Smooth muscle cell (in vitro differentiated cells): ENCODE measurements around the gene ABAT. TPM values are rescaled to one million over a fixed set of nuclear protein-coding genes. Genes with fewer than 3 reads are reported as not detected.

Experiments used
- DNase-seq: peaks from one replicate; lab custom pipeline; 2025; ENCODE audit not compliant: unreplicated experiment; lab: John Stamatoyannopoulos, UW
- H2AFZ ChIP-seq: fragments of 200-600 bp; sonication (generic); 2 replicates; pipeline ENCODE4 v1.6.0; 2016; ENCODE audit warnings: antibody characterized with exemption, low read depth, mild to moderate bottlenecking
- H3F3A ChIP-seq: fragments of 200-600 bp; sonication (generic); 2 replicates; pipeline ENCODE4 v1.6.0; 2017; ENCODE audit warnings: antibody characterized with exemption, low read depth
- H3K27ac ChIP-seq: fragments of 200-600 bp; sonication (generic); 2 replicates; pipeline ENCODE4 v1.5.1; 2016; ENCODE audit warnings: low read depth, mild to moderate bottlenecking
- H3K27me3 ChIP-seq: fragments of 200-600 bp; sonication (generic); 2 replicates; pipeline ENCODE4 v1.6.1; 2016; ENCODE audit warnings: low read depth, mild to moderate bottlenecking
- H3K36me3 ChIP-seq: fragments of 200-600 bp; sonication (generic); 2 replicates; pipeline ENCODE4 v1.5.1; 2016; ENCODE audit warnings: low read depth
- H3K4me1 ChIP-seq: fragments of 200-600 bp; sonication (generic); 2 replicates; pipeline ENCODE4 v1.5.1; 2016; ENCODE audit warnings: low read depth
- H3K4me2 ChIP-seq: fragments of 200-600 bp; sonication (generic); 2 replicates; pipeline ENCODE4 v1.6.0; 2016; ENCODE audit warnings: mild to moderate bottlenecking
- H3K4me3 ChIP-seq: fragments of 200-600 bp; sonication (generic); 2 replicates; pipeline ENCODE4 v1.5.1; 2016; ENCODE audit warnings: mild to moderate bottlenecking
- H3K79me2 ChIP-seq: fragments of 200-600 bp; sonication (generic); 2 replicates; pipeline ENCODE4 v1.6.0; 2016; ENCODE audit warnings: low read depth, mild to moderate bottlenecking
- H3K9ac ChIP-seq: fragments of 200-600 bp; sonication (generic); 2 replicates; pipeline ENCODE4 v1.6.0; 2016; ENCODE audit warnings: low read depth
- H3K9me3 ChIP-seq: fragments of 200-600 bp; sonication (generic); replicated peaks from 2 replicates; pipeline ENCODE4 v1.5.1; 2016; ENCODE audit warnings: low read depth
- H4K20me1 ChIP-seq: fragments of 200-600 bp; sonication (generic); 2 replicates; pipeline ENCODE4 v1.6.0; 2016; ENCODE audit warnings: low read depth
- WGBS: methylation state at CpG from one replicate; pipeline ENCODE4 v1.1.7; 2016; ENCODE audit warnings: low lambda C conversion rate; 5-methylcytosine and 5-hydroxymethylcytosine counted together
- polyA plus RNA-seq: library from polyadenylated mRNA; unstranded; fragments of >200 nt; fragmentation: Nextera tagmentation; extraction: Ambion mirVana; gene quantifications from 2 replicates; pipeline ENCODE4 v1.2.1, GENCODE V29; 2016
- total RNA-seq: library from RNA; depleted of rRNA; stranded (reverse); fragments of >200 nt; gene quantifications from 2 replicates; pipeline ENCODE4 v1.2.3, GENCODE V29; 2014
- TF ChIP-seq, protein P1 (sequence below): fragments of 200-600 bp; sonication (generic); IDR thresholded peaks from 2 replicates; pipeline ENCODE4 v1.5.1; 2017; ENCODE audit warnings: borderline replicate concordance, mild to moderate bottlenecking, antibody characterized with exemption; ENCODE audit not compliant: insufficient read depth, poor library complexity, severe bottlenecking

ABAT gene
- total and polyA plus RNA-seq, 2 experiments from 2014 or later = 9.2 to 11.3 TPM

DNA sequence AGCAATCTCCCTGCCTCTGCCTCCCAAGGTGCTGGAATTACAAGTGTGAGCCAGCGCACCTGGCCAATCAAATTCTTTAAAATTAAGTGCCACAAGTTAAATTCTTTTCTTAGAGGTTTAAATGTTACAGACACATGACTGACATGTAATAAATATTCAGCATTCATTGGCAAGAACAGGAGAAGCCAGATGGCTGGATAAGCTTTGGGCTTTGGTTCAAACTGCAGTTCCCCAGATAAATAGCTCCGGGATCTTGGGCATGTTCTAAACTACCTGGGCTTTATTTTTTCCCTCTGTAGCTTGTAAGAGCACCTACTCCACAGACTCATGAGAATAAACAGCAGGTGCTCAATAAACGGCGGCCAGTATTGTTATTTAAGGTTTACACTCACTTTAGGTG lies 34.1 kb downstream of the ABAT start:
- no peaks in the 10 kb centered on the region for H3K79me2 ChIP-seq
- H3K9me3 ChIP-seq = no peaks in the 10 kb centered on the region
- DNase-seq = no peak
- H3K4me2 ChIP-seq = no peak overlapping the region
- H3K27ac ChIP-seq = no peak overlapping the region
- H3K36me3 ChIP-seq = no peaks in the 10 kb centered on the region
- no peak overlapping the region for H2AFZ ChIP-seq
- WGBS = 64% methylated on average over 4 of the region's 4 CpGs
- H3F3A ChIP-seq = no peaks in the 10 kb centered on the region
- H3K27me3 ChIP-seq = no peaks in the 10 kb centered on the region
- TF ChIP-seq, protein P1, sequence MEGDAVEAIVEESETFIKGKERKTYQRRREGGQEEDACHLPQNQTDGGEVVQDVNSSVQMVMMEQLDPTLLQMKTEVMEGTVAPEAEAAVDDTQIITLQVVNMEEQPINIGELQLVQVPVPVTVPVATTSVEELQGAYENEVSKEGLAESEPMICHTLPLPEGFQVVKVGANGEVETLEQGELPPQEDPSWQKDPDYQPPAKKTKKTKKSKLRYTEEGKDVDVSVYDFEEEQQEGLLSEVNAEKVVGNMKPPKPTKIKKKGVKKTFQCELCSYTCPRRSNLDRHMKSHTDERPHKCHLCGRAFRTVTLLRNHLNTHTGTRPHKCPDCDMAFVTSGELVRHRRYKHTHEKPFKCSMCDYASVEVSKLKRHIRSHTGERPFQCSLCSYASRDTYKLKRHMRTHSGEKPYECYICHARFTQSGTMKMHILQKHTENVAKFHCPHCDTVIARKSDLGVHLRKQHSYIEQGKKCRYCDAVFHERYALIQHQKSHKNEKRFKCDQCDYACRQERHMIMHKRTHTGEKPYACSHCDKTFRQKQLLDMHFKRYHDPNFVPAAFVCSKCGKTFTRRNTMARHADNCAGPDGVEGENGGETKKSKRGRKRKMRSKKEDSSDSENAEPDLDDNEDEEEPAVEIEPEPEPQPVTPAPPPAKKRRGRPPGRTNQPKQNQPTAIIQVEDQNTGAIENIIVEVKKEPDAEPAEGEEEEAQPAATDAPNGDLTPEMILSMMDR = no peak
- peaks cover 12% of the 10 kb centered on the region for H3K4me1 ChIP-seq
- no peak overlapping the region for H3K4me3 ChIP-seq
- no peaks in the 10 kb centered on the region for H4K20me1 ChIP-seq
- H3K9ac ChIP-seq = no peak overlapping the region

- Histone ChIP-seq H3F3A (no peaks in the 10 kb centered on the region), H3K4me3 (no peak overlapping the region), H2AFZ (no peak overlapping the region), H4K20me1 (peaks cover 5% of the 10 kb centered on the region), H3K9me3 (no peaks in the 10 kb centered on the region), H3K4me2 (no peak overlapping the region), H3K9ac (no peak overlapping the region), H3K4me1 (peaks cover 13% of the 10 kb centered on the region), H3K79me2 (no peaks in the 10 kb centered on the region), H3K27ac (no peak overlapping the region), H3K27me3 (no peaks in the 10 kb centered on the region), H3K36me3 (no peaks in the 10 kb centered on the region)
- no peak for DNase-seq
- TF ChIP-seq, protein P1 = no peak
- 43% methylated on average over 24 of the region's 27 CpGs for WGBS
Observed at GRCh38 chr16:8712589-8713361, 38.4 kb downstream of the ABAT start.

DNA sequence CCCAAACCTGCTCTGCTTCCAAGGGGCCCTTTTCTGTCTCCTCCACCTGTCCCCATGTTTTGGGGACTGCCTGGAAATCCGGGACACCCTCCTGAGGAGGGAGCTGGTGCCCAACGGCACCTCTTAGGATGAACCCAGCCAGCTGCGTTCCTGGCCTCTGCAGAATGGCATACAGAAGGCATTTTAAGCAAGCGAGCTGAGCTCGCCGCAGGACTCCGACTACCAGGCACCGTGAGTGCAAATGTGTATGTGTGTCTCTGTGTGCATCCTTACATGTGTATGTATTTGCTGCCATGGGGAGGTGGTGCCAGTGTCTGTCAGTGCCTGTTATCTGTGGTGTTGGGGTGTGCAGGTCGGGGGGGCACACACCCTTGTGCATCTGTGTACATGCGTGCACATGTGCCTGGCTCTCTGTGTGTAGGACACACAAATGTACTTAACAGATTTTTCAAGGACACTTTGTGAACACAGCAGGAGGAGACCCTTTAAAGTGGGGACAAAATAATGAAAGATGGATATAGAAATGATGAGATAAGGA lies 39.3 kb downstream of the ABAT start:
- TF ChIP-seq, protein P1 = no peak

More for the DNA sequence above, 39.3 kb downstream of the ABAT start:
- Histone ChIP-seq H3K36me3 (no peaks in the 10 kb centered on the region), H2AFZ (no peak overlapping the region), H3K27me3 (no peaks in the 10 kb centered on the region), H3K27ac (no peak overlapping the region), H3F3A (no peaks in the 10 kb centered on the region), H3K9ac (no peak overlapping the region), H3K4me1 (peaks cover 13% of the 10 kb centered on the region), H3K4me3 (no peak overlapping the region), H3K4me2 (no peak overlapping the region), H3K9me3 (no peaks in the 10 kb centered on the region), H4K20me1 (peaks cover 5% of the 10 kb centered on the region), H3K79me2 (no peaks in the 10 kb centered on the region)
- no peak for DNase-seq
- WGBS = 89% methylated on average over 10 of the region's 10 CpGs
